GM20431 (cell line): ENCODE measurements around the gene IMPDH1.

ENCODE experiments used
- in situ Hi-C: fragments of 300-500 bp; cut with MseI, MboI; formaldehyde crosslinking; loops from one replicate; pipeline ENCODE4 v1.15.0; 2020; ENCODE audit warnings: low sequenced_read_pairs; ENCODE audit not compliant: unreplicated experiment

IMPDH1 gene

GRCh38 chr7:128364166-128364870, 45.5 kb downstream of the IMPDH1 start:
- in situ Hi-C loops, result no loop called here

- in situ Hi-C loops, result no loop called here
Measured at GRCh38 chr7:128363261-128363721, 46.5 kb downstream of the IMPDH1 start.

- in situ Hi-C loops, result no loop called here
Measured at GRCh38 chr7:128362670-128363069, 47.1 kb downstream of the IMPDH1 start.

- in situ Hi-C loops, result no loop called here
Measured at GRCh38 chr7:128361411-128362379, 48.1 kb downstream of the IMPDH1 start, which contains the start of gene PRRT4. Gene PRRT4, minus strand, starts transcription at chr7:128361690.

GRCh38 chr7:128360359-128360678, 49.5 kb downstream of the IMPDH1 start:
- in situ Hi-C loops, result no loop called here

GRCh38 chr7:128359939-128360338, 49.8 kb downstream of the IMPDH1 start:
- in situ Hi-C loops, result no loop called here

- in situ Hi-C loops, result no loop called here
Measured at GRCh38 chr7:128359336-128359735, 50.4 kb downstream of the IMPDH1 start.

GRCh38 chr7:128358233-128358632, 51.5 kb downstream of the IMPDH1 start:
- in situ Hi-C loops, result no loop called here

- in situ Hi-C loops, result no loop called here
Measured at GRCh38 chr7:128357217-128357613, 52.6 kb downstream of the IMPDH1 start.

- in situ Hi-C loops, result no loop called here
Measured at GRCh38 chr7:128356546-128357216, 53.1 kb downstream of the IMPDH1 start.

GRCh38 chr7:128353610-128354009, 56.2 kb downstream of the IMPDH1 start:
- in situ Hi-C loops, result no loop called here

- in situ Hi-C loops, result no loop called here
Measured at GRCh38 chr7:128353189-128353588, 56.6 kb downstream of the IMPDH1 start.

GRCh38 chr7:128352636-128353035, 57.1 kb downstream of the IMPDH1 start:
- in situ Hi-C loops, result no loop called here

GRCh38 chr7:128352153-128352537, 57.6 kb downstream of the IMPDH1 start:
- in situ Hi-C loops, result no loop called here

GRCh38 chr7:128351296-128352152, 58.3 kb downstream of the IMPDH1 start:
- in situ Hi-C loops, result no loop called here

- in situ Hi-C loops, result no loop called here
Measured at GRCh38 chr7:128350708-128351295, 59.0 kb downstream of the IMPDH1 start.

- in situ Hi-C loops, result no loop called here
Measured at GRCh38 chr7:128349466-128349825, 60.3 kb downstream of the IMPDH1 start.

GRCh38 chr7:128347647-128348097, 62.1 kb downstream of the IMPDH1 start:
- in situ Hi-C loops, result no loop called here

- in situ Hi-C loops, result no loop called here
Measured at GRCh38 chr7:128344431-128344774, 65.4 kb downstream of the IMPDH1 start.
